HG03060 (cell line): Measurements from ENCODE around the gene ADARB2.
"Not testable (repeated sequence)": the region's sequence is repeated elsewhere in the genome, so short reads cannot be mapped to it uniquely, and the experiment has no call there.

ENCODE experiments used
- ATAC-seq: cut with Tn5 transposase; IDR thresholded peaks from one replicate; pipeline ENCODE4 v1.9.1; 2021; ENCODE audit warnings: low read depth, moderate number of reproducible peaks; ENCODE audit not compliant: unreplicated experiment

Gene ADARB2

DNA sequence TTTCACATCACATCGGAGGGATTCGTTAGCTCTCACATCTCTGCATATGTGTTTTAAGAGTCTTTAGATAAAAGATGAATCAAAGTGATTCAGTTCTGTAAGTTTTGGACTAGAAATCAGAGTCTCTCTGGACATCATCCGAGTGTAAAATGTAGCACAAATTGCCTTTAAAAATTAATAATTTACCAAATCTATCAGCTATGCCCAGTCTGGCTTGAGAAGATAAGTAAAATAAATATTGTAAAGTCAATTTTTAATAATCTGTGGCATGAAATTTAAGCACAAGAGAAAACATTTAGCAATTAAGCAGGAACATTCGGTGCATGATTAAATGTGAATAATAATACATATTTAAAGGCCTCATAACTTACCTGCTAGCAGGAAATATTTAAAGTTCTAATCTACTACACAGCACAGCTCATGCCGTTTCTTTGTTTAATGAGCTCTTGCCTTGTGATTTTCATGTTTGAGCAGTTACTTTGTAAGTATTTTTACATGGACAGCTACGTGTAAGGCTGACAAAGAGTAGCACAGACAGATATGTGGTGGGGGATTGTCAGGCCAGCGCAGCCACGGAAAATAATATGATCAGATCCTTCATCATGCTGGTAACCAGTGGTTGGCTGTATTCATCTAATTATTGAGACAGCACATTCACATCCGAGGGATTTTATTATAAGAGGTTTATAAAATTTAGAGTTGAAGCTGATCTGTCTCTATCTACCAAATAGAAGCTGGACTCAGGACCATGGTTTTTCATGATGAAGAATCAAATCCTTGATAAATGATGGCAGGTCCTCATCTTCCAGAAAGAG is 317.3 kb downstream of the ADARB2 start:
- no peak for ATAC-seq

DNA sequence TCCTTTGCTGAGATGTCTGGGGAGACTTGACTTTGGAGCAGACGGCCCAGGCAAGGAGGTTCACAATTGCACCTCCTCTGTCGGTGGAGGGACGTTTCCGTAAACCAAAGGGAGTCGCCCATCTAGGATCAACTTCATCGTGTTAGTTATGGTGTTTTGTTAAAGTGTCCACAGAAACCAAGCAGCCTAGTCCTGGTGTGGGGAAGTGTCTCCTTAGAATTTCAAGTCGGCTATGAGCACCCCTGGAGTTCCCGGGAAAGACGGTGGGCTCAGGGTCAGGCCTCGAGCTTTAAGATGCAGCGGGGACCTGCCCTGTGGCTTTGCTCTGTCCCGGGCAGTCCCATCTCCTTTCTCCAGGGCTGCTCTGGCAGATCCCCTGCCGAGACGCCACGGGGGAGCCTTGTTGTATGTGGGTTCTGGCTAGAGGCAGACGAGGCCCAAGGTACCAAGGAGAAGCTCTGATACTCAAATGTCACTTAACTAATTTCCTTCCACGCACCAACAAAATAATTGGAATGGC is 319.2 kb downstream of the ADARB2 start:
- no peak for ATAC-seq

DNA sequence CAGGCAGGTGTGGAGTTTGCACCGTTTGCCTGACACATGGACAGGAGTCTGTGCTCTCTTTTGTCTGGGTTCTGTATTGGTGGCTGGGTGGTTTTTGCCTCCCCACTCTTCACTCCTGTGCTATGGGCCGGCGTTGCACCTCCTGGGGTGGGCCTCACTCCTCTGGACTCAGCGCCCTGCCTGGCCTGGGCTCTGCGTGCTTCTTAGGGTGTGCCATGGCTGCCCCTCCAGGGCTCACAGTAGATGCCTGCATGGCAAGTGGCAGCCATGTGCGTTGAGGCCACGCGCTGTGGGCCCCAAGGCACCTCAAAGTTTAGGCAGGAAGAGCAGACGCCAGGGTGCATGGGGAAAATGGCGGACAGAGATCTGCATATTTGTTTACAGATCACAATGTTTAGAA is 319.8 kb downstream of the ADARB2 start:
- ATAC-seq: no peak

DNA sequence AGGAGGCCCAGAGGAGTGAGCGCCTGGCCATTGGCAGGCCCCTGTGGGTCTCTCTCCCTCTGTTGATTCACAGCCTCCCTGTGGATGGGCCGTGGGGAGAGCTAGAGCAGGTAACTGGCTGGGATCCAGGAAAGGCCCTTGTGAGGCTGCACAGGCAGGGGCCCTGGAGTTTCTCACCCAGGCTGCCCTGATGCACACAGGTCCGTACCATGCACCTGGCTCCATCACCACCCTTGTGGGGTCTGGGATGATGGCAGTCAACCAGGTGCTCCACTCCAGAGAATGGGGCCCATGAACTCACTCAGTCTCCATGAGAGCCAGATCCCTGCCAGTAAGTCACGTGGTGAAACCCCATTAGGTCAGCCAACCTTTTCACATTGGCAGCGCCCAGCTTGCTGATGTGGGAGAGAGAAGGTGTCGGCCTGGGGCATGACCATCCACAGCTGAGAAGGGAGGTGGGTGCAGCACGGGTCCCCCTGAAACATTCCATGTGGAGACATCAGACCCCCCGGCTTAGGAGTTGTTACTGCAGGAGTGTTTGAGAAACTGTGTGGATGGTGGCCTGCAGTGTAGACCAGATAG is 320.8 kb downstream of the ADARB2 start:
- ATAC-seq: no peak

DNA sequence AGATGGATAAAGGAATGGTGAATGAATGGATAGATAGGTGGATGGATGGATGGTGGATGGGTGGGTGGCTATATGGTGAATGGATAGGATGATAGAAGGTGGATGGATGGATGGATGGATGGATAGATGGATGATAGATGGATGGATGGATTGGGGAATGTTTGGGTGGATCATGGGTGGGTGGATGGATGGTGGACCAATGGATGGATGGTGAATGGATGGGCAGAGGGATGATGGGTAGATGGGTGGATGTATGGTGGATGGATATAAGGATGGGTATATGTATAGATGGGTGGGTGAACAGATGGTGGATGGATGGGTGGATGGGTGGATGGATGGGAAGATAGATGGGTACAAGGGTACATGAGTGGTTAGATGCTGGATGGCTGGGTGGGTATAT is 322.4 kb downstream of the ADARB2 start:
- no peak for ATAC-seq

DNA sequence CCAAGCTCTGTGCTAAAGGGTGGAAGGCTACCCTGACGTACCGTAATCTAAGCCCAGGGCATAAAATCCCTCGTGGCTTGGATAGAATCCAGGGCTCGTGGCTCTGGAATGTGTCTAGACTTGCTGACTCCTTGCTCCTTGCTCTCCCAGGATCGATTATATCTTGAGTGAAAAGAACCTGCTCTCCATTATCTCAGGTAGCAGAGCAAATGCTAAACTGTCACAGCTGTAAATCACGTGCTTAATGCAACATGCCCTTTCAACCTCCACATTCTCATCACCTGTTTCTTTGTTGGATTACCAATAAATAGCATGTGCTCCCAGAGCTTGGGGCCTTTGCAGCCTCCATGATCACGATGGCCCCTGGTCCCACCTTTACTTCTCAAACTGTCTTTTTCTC is 323.0 kb downstream of the ADARB2 start:
- not testable (repeated sequence) for ATAC-seq

DNA sequence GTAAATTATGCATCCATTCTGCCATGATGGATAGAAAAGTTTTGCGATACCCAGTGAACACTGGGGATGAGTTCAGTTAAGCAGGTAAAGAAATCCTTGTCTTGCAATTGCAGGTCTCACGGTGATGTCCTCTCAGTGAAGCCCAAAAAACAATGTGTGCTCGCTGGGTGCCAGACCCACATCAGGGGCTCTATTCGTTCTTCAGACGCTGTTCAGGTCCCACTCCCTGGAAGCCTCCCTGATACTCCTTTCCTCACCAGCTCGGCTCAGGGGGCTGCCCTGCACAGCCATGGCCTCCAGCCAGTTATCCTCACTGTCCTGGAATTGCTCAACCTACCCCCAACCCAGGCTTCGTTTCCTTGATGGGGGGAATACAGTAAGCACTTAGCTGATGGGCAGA is 323.5 kb downstream of the ADARB2 start:
- no peak for ATAC-seq

DNA sequence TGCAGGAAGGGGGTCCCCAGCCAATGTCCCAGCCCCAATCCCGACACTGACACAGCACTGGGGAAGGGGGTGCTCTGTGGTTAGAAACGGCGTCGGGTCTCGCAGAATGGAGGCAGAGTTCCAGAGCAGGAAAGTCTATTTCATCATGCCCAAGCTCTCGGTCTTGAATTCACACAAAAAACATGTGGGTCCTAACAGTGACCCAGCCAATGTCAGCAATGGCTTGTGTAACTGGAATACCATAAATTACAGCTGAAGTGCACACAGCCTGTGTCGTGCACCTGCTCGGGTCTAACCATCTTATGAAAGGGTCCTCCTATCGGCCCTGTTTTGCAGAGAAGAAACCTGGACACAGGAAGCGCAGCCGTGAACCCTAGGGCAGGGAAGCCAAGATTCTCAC is 324.1 kb downstream of the ADARB2 start:
- no peak for ATAC-seq

DNA sequence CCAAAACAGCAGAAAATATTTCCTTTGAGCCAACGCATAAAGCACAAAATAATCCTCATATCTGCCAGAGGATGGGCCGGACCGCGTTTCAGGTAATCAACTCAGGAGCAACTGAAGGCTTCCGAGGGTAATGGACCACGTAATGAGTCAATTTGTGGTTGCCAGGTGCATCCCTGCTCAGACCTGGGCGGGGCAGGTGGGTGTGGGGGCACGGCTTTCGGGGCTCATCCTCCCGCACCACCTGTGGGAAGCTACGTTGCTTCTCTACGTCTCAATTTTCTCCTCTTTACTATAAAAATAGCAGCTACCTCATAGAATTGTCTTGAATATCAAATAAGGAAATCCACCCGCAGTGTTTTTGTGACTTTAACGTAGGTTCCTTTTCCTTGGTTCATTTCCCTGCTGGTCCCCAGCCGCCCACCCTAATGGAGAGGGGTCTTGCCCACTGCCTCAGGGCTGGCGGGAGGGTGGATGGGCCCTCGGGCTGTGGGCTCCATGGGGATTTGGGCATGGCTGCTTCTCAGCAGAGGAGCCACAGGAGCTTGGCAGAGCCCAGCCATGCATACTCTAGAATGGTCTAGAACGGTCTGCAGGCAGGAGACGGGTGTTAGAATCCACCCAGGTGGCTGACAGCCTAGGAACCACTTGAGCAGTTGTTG is 324.7 kb downstream of the ADARB2 start:
- ATAC-seq: no peak

DNA sequence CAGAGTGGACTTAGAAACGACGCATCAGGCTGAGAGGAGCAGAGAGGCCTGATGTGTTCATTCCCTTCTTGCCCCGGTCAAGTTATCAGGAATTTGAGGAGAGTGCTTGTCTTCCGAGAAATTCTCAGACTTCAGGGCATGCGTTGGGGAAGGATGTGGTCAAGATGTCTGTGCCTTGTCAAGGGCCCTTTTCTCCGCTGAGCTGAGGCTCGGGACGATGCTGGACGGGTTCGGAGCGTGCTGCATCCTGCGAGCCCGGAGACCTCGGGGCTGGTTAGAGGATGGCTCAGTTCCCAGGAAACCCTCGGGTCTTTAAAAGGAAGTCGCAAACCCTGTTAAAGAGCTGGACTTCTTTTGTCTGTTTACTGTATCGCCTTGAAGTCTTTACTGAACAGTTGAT is 325.4 kb downstream of the ADARB2 start:
- no peak for ATAC-seq

DNA sequence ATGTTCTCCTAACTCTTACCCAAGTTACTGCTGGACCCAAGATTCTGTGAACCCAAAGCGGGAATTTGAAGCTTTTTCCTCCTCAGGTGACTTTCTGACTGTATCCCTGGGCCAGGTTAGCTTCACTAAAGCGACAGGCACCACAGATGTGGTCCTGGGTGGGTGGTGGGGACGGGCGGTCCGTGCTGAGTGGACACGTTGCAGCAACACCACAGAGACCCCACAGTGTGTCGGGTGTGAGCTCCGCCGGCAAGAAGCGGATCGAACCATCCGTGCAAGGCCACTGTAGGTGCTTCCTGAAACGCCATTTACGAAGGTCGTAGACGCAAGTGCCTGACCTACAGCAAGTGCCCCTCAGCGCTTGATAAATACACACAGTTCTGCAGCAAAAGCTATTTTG is 325.9 kb downstream of the ADARB2 start:
- no peak for ATAC-seq

DNA sequence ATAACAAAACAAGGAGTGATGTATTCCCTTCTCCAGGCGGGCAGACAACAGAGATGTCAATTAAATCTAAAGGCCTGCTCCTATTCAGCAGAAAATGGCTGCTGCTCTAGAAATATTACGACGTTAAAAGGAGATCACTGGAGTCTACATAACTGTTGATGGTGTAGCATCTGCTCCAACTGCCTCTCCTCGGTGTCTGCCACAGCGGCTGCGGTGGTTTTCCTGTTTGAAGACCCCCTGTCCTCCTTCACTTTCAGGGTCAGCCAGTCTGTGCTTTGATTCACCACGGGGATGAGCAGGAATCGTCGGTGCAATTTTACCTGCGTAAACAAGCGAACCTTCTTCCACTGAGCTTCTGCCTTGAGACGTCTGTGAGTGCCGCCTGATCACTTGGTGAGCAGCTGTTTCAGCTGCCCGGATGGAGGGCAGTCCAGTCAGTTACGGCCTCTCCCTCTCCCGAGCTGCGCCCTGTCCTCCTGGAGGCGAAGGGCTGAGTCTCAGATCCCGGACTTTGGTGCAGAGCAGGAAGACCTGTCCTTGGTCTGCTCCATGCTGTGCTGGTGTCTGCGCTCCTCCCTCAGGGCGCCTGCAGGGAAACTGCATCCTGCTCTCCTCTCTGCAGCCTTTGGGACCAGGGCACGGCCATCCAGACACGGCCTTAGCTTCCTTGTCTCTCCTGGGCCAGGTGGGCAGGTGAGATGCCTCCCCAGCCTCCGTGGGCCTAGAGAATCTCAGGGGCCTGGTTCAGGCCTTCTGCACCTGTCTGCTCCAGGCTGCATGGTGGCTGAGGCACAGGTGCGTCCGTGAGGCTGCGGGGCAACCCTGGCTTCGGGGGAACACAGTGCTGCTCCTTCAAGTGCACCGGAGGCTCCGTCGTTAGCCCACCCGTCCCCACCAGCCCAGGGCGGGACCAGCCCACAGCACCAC is 326.6 kb downstream of the ADARB2 start:
- no peak for ATAC-seq

DNA sequence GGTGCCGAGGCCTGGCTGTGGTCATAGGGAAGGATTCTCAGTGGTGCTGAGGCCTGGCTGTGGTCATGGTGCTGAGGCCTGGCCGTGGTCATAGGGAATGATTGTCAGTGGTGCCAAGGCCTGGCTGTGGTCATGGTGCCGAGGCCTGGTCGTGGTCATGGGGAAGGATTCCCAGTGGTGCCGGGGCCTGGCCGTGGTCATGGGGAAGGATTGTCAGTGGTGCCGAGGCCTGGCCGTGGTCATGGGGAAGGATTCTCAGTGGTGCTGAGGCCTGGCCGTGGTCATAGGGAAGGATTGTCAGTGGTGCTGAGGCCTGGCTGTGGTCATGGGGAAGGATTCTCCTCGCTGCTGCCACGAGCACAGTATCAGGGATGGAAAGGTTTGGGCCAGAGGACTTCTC is 327.3 kb downstream of the ADARB2 start:
- ATAC-seq: no peak

DNA sequence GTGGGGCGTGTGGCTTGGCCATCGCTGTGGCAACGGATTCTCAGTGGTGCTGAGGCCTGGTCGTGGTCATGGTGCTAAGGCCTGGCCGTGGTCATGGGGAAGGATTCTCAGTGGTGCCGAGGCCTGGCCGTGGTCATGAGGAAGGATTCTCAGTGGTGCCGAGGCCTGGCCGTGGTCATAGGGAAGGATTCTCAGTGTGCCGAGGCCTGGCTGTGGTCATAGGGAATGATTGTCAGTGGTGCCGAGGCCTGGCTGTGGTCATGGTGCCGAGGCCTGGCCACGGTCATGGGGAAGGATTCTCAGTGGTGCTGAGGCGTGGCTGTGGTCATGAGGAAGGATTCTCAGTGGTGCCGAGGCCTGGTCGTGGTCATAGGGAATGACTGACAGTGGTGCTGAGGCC is 327.9 kb downstream of the ADARB2 start:
- no peak for ATAC-seq

DNA sequence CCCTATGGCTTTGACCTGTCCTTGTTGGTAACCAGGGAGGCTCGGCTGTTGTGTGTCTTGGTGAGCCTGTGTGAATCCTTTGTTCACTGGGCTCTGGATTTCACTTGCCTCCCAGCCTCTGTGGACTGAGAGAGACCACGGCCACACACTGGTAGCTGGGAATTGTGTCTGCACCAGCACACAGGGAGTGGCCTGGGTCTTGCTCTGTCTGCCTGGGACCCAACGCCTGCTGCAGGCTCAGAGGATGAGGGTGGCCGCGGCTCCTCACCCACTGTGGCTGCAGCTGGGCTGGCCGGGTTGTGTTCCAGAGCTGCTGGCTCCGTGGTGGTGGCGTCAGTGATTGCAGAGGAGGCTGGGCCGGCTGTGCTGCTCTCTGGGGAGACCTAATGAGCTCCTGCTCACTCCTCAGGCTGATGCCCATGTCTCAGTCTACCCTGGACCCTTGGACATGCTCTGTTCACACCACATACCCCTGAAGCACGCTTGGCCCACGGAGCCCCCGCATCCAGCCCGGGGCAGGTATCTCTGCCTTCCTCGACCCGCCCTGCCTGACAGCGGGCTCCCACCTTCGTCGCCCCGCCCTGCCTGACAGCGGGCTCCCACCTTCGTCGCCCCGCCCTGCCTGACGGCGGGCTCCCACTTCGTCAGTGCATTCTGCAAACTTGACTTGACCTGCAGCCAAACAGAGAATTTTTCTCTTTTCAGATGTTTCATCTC is 328.5 kb downstream of the ADARB2 start:
- no peak for ATAC-seq

DNA sequence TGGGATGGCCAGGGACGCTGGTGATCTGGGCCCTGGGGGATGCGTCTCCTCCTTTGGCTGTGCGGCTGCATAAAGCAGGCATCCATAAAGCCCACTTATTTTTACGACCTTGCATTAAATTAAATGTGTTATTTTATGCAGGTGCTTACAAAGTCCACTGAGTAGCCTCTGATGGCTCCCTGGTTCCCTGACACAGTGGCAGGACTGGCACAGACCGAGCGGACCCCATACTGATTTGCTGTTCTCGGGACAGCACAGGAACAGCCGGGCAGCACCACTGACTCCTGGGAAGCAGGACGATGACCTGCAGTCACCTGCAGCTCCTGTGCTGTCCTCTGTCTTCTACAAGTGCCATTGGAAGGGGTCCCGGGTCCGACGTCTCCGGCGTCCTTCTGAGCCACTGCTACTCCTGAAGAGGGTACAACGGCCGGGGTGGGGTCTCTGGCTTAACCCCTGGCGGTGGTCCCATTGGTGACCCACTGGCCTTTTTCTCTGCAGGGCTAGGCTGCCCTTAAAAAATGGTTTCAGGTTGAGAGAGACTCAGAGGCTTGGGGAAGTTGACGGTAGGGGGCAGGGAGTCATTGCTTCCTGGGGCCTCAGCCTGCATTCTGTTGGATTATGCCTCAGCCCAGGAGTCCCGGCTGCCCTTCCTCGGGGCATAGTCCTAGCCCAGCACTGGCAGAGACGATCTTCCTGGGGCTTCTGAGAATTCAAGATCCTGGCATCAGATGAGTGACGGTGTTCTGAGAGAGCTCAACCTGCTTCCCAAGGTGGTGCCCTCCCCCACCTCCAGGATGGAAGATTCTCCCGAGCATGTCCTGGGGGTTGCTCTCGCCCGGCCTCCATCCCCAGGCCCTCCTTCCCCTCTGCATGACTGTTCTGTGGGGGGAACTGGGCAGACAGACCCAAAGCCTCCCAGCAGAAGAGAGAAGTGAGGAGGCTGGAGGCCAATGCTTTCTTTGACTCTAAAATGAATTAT is 330.1 kb downstream of the ADARB2 start:
- no peak for ATAC-seq

DNA sequence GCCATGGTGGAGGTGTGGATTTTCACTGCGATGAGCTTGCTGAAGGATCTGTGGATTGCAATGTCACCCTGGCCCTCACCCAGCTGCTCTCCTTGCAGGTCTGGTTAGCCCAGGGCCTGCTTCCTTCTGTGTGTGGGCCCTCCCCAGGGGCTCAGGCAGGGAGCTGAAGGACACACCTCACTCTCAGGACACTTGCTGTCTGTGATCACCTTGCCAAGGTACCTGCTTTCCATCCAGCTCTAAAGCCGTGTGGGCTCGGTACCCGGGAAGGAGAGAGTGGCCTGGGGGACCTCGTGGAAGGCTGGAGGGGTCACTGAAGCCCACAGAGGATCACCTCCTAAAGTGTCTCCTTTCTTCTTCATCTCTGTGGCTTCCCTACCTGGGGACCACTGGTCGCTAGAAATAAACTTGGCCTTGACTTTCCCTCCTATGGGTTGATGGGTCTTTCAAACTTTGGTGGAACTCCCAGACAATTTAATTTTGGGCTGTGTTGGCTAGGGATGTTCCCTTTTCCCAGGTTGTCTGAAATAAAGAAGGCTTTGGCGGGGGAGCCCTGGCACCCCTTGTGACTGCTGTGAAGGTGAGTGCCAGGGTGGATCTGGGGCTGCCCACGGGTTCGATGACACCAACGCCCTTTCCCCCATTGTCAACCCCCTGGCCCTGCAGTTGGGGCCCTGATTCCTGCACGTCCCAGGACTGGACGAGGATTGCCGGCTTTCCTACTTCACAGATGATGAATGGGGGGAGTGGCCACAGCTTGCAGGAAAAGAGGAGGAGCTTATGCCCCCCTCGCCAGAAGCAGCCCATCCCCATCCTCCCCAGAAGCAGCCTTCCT is 331.0 kb downstream of the ADARB2 start:
- no peak for ATAC-seq
